Stimulated activated naive B cell treated with anti-CD40 and anti-IgM and Interleukin-4, amounts not matched to agents 10 μg/mL and 1 μg/mL and 100 μg/mL, for 72 hours (primary cell): ENCODE data around the gene DYSF.

Experiments used
- ATAC-seq, 2 donors: fragments of 150-1000 bp; cut with Tn5 transposase; replicated peaks; 2 replicates each; pipeline ENCODE4 v1.10.0; 2021; ENCODE audit warnings: moderate library complexity in 1 of 2
- DNase-seq: peaks from one replicate; pipeline ENCODE4 v3.0.0; 2021
- H3K27ac Mint-ChIP-seq: one replicate; pipeline ENCODE4 v1.8.0; 2022; ENCODE audit warnings: mild to moderate bottlenecking, mixed read lengths
- H3K27me3 Mint-ChIP-seq, 2 donors: one replicate each; pipeline ENCODE4 v1.8.0; 2022; ENCODE audit warnings: mixed read lengths in 2 of 2
- H3K36me3 Mint-ChIP-seq, 2 donors: one replicate each; pipeline ENCODE4 v1.8.0; 2022; ENCODE audit warnings: mixed read lengths in 2 of 2, mild to moderate bottlenecking in 1 of 2
- H3K4me1 Mint-ChIP-seq, 2 donors: one replicate each; pipeline ENCODE4 v1.8.0; 2022; ENCODE audit warnings: mixed read lengths in 2 of 2, mild to moderate bottlenecking in 1 of 2
- H3K4me3 Mint-ChIP-seq, 2 donors: one replicate each; pipeline ENCODE4 v1.8.0; 2022; ENCODE audit warnings: mild to moderate bottlenecking in 2 of 2, mixed read lengths in 2 of 2, moderate library complexity in 1 of 2
- H3K9me3 Mint-ChIP-seq, 2 donors: one replicate each; pipeline ENCODE4 v1.8.0; 2022; ENCODE audit warnings: mixed read lengths in 2 of 2, mild to moderate bottlenecking in 1 of 2

DYSF gene

GRCh38 chr2:71664161-71664560 is 210.8 kb downstream of the DYSF start:
- no peak for DNase-seq
- H3K27ac Mint-ChIP-seq, result no peak overlapping the region
- H3K36me3 Mint-ChIP-seq, result no peaks in the 10 kb centered on the region
- H3K27me3 Mint-ChIP-seq, result no peaks in the 10 kb centered on the region
- H3K4me3 Mint-ChIP-seq, result no peak overlapping the region
- H3K4me1 Mint-ChIP-seq, result no peaks in the 10 kb centered on the region
- ATAC-seq, result no peak
- peaks cover 4 to 6% of the 10 kb centered on the region in 2 donors for H3K9me3 Mint-ChIP-seq

DNA sequence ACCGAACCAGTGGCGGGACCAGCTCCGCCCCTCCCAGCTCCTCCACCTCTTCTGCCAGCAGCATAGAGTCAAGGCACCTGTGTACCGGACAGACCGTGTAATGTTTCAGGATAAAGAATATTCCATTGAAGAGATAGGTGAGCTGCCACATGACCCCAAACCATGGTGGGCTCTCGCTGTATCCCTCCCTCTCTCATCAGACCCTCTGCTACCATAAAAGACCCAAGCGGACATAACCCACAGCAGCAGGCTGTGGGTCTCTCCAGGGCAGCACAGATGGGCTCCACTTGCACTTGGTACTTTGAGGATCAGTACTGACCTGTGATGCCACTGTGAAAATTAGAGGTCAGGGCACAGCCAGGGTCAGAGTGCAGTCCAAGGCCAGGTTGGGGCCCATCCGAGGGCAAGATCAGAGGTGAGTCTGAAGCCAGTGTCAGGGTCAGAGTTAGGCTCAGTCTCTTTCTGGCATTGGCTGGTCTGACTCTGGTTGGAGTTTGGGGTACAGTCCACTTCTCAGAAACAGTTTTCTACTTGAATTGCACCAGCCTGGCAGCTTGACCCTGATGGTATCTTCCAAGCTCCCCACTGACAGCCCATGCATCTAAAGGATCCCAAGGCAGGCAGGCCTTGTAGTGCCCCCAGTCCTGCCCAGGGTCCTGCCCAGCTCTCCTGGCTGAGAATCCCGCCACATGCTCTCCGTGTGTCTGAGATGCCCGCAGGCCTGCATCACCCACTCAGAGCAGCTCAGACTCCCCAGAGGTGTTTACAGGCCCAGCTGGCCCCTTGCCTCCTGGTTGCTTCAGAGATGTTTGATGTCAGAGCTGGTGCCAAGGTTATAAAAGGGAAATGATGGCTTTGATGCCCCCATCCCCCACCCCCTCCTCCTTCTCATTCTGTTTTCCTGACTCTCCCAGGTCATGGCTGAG is 212.1 kb downstream of the DYSF start:
- Mint-ChIP-seq H3K36me3 (no peaks in the 10 kb centered on the region), H3K27ac (no peak overlapping the region), H3K9me3 (peaks cover 0 to 2% of the 10 kb centered on the region in 2 donors), H3K4me1 (no peaks in the 10 kb centered on the region), H3K27me3 (peaks cover 0 to 6% of the 10 kb centered on the region in 2 donors), H3K4me3 (no peak overlapping the region)
- no peak for ATAC-seq
- no peak for DNase-seq

GRCh38 chr2:71666094-71666474 is 212.7 kb downstream of the DYSF start:
- Mint-ChIP-seq H3K4me3 (no peak overlapping the region), H3K4me1 (no peaks in the 10 kb centered on the region), H3K27me3 (peaks cover 0 to 6% of the 10 kb centered on the region in 2 donors), H3K9me3 (peaks cover 0 to 2% of the 10 kb centered on the region in 2 donors), H3K27ac (no peak overlapping the region), H3K36me3 (no peaks in the 10 kb centered on the region)
- ATAC-seq (no peak), DNase-seq (no peak)

GRCh38 chr2:71667256-71668182 is 214.2 kb downstream of the DYSF start:
- no peak for ATAC-seq
- Mint-ChIP-seq H3K36me3 (no peaks in the 10 kb centered on the region), H3K4me3 (no peak overlapping the region), H3K9me3 (peaks cover 0 to 2% of the 10 kb centered on the region in 2 donors), H3K27me3 (peaks cover 5 to 12% of the 10 kb centered on the region in 2 donors), H3K27ac (no peak overlapping the region), H3K4me1 (no peaks in the 10 kb centered on the region)
- no peak for DNase-seq

- DNase-seq, result no peak
- no peaks in the 10 kb centered on the region for H3K4me1 Mint-ChIP-seq
- no peak for ATAC-seq
- H3K4me3 Mint-ChIP-seq, result no peak overlapping the region
- H3K9me3 Mint-ChIP-seq, result peaks cover 0 to 2% of the 10 kb centered on the region in 2 donors
- H3K27ac Mint-ChIP-seq, result no peak overlapping the region
- H3K27me3 Mint-ChIP-seq, result peaks cover 5 to 12% of the 10 kb centered on the region in 2 donors
- H3K36me3 Mint-ChIP-seq, result no peaks in the 10 kb centered on the region
These were observed 215.1 kb downstream of the DYSF start for GRCh38 chr2:71668326-71669057.

GRCh38 chr2:71669058-71669456 is 215.7 kb downstream of the DYSF start:
- ATAC-seq, result no peak
- Mint-ChIP-seq H3K9me3 (peaks cover 0 to 1% of the 10 kb centered on the region in 2 donors), H3K4me1 (no peaks in the 10 kb centered on the region), H3K4me3 (no peak overlapping the region), H3K27me3 (peaks cover 8 to 12% of the 10 kb centered on the region in 2 donors), H3K27ac (no peak overlapping the region), H3K36me3 (no peaks in the 10 kb centered on the region)
- DNase-seq, result no peak

- Mint-ChIP-seq H3K36me3 (no peaks in the 10 kb centered on the region), H3K4me1 (no peaks in the 10 kb centered on the region), H3K27me3 (peaks cover 15 to 20% of the 10 kb centered on the region in 2 donors), H3K4me3 (no peak overlapping the region), H3K27ac (no peak overlapping the region), H3K9me3 (no peaks in the 10 kb centered on the region)
- DNase-seq (no peak), ATAC-seq (no peak)
These were observed 216.5 kb downstream of the DYSF start for GRCh38 chr2:71669628-71670429.

DNA sequence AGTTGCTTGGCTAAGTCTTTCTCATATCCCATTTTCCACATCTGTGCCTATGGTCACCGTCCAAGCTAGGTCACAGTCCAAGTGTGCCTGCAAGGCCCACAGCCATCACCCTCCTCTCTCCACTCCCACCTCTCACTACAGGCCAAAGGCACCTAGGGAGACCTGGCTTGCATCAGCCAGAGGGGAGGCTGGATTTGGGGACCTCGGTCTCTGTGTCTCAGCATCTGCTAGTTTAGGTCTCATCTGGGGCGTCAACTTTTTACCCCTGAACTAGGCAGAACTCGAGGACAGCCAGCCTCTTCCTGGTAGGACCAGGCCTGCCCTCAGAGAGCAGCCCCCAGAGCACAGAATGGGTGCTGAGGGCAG is 217.1 kb downstream of the DYSF start:
- Mint-ChIP-seq H3K27ac (no peak overlapping the region), H3K9me3 (no peaks in the 10 kb centered on the region)

GRCh38 chr2:71671203-71671854 is 218.0 kb downstream of the DYSF start:
- Mint-ChIP-seq H3K27ac (no peak overlapping the region), H3K36me3 (no peaks in the 10 kb centered on the region), H3K27me3 (peaks cover 15 to 23% of the 10 kb centered on the region in 2 donors), H3K9me3 (no peaks in the 10 kb centered on the region), H3K4me1 (no peaks in the 10 kb centered on the region), H3K4me3 (no peak overlapping the region)
- no peak for ATAC-seq
- no peak for DNase-seq

More for the DNA sequence above, 217.1 kb downstream of the DYSF start:
- no peak for ATAC-seq
- no peak overlapping the region for H3K4me3 Mint-ChIP-seq
- DNase-seq, result no peak
- no peaks in the 10 kb centered on the region for H3K4me1 Mint-ChIP-seq
- no peaks in the 10 kb centered on the region for H3K36me3 Mint-ChIP-seq
- peaks cover 15 to 23% of the 10 kb centered on the region in 2 donors for H3K27me3 Mint-ChIP-seq

- H3K36me3 Mint-ChIP-seq, result no peaks in the 10 kb centered on the region
- peaks cover 15 to 23% of the 10 kb centered on the region in 2 donors for H3K27me3 Mint-ChIP-seq
- DNase-seq, result no peak
- H3K9me3 Mint-ChIP-seq, result no peaks in the 10 kb centered on the region
- no peak overlapping the region for H3K4me3 Mint-ChIP-seq
- ATAC-seq, result no peak
- no peaks in the 10 kb centered on the region for H3K4me1 Mint-ChIP-seq
- no peak overlapping the region for H3K27ac Mint-ChIP-seq
These were observed 218.8 kb downstream of the DYSF start for GRCh38 chr2:71671895-71672825.

DNA sequence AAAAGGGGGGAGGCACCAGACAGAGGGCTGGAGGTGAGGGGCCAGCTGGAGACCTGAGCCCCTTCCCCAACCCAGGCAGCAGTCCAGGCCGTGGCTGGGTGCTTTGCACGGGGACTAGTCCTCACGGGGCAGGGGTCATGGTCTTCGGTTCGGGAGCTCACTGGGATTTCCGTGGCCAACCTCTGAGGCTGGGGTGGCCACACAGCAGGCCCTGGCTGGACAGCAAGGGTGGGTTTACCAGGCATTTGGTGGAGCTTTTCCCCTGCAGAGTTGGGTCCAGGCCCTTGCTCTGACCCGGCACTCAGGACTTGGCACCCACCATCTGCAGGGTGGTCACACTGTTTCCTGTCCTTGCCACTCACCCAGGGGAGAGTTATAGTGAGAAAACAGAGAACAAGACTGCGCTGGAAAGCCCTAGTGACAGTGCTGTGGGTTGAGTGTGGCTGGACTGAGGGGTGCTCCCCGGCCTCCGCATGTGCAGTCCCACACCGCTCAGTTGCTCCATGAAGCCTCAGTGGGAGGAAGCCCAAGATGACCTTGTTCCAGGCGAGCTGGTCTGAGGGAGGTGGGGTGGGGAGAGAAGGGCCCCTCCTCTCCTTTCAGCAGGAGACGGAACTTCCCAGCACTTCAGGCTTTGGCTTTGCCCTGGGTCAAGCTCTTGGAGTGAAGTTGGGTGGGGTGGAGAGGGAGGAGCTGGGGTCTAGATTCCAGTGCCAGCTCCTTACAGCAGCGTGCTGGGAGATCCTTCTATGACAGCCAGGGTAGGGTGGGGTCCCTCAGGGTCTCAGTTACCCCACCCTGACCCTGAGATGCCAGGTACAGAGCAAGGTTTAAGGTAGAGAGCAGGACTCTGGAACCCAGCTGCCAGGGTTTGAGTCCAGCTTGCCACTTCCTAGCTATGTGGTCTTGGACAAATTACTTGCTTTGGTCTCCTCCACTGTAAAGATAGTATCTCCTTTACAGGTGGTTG is 219.8 kb downstream of the DYSF start:
- H3K27me3 Mint-ChIP-seq, result peaks cover 15 to 23% of the 10 kb centered on the region in 2 donors
- no peak for DNase-seq
- no peaks in the 10 kb centered on the region for H3K4me1 Mint-ChIP-seq
- no peaks in the 10 kb centered on the region for H3K36me3 Mint-ChIP-seq
- no peak overlapping the region for H3K27ac Mint-ChIP-seq
- no peak overlapping the region for H3K4me3 Mint-ChIP-seq
- ATAC-seq, result no peak
- H3K9me3 Mint-ChIP-seq, result no peaks in the 10 kb centered on the region
